Natural killer cell (primary cell): ENCODE measurements around the gene DPH3. TPM values are rescaled to one million over a fixed set of nuclear protein-coding genes. Genes with fewer than 3 reads are reported as not detected.

Source experiments
- ATAC-seq, 3 donors: fragments of 150-1000 bp in 2 of 3; fragments of 200-7000 bp in 1 of 3; cut with Tn5 transposase; 1 replicate in 1 of 3; 2 replicates in 2 of 3; pipeline ENCODE4 v1.10.0; 2021; ENCODE audit warnings: mild to moderate bottlenecking in 2 of 3, moderate library complexity in 2 of 3
- DNase-seq, 2 donors: peaks; one replicate each; pipeline versions ENCODE4 v3.0.0 to v3.0.0-alpha.2; 2013 to 2021; ENCODE audit warnings: mixed read lengths in 1 of 2
- H3K27ac ChIP-seq: one replicate; pipeline ENCODE4 v1.5.1; 2013; ENCODE audit warnings: mild to moderate bottlenecking, low read length
- H3K27me3 ChIP-seq: one replicate; pipeline ENCODE4 v1.6.1; 2013; ENCODE audit warnings: low read length; ENCODE audit not compliant: control insufficient read depth, insufficient read depth
- H3K36me3 ChIP-seq: one replicate; pipeline ENCODE4 v1.6.1; 2013; ENCODE audit warnings: low read length; ENCODE audit not compliant: control insufficient read depth, insufficient read depth
- H3K4me1 ChIP-seq: one replicate; pipeline ENCODE4 v1.6.1; 2013; ENCODE audit warnings: low read length; ENCODE audit not compliant: control insufficient read depth, insufficient read depth
- H3K4me3 ChIP-seq: one replicate; pipeline ENCODE4 v1.5.1; 2013; ENCODE audit warnings: low read length
- H3K9me3 ChIP-seq: one replicate; pipeline ENCODE4 v1.6.1; 2013; ENCODE audit warnings: low read length; ENCODE audit not compliant: control insufficient read depth, insufficient read depth
- H3K27ac Mint-ChIP-seq, 2 donors: one replicate each; pipeline ENCODE4 v1.8.0; 2022; ENCODE audit warnings: mild to moderate bottlenecking in 2 of 2, mixed read lengths in 2 of 2, moderate library complexity in 1 of 2
- H3K27me3 Mint-ChIP-seq, 2 donors: one replicate each; pipeline ENCODE4 v1.8.0; 2022; ENCODE audit warnings: low read depth in 2 of 2, mixed read lengths in 2 of 2
- H3K36me3 Mint-ChIP-seq: one replicate; pipeline ENCODE4 v1.8.0; 2022; ENCODE audit warnings: mixed read lengths
- H3K4me1 Mint-ChIP-seq, 2 donors: one replicate each; pipeline ENCODE4 v1.8.0; 2022; ENCODE audit warnings: mixed read lengths in 2 of 2
- H3K4me3 Mint-ChIP-seq: one replicate; pipeline ENCODE4 v1.8.0; 2022; ENCODE audit warnings: mild to moderate bottlenecking, moderate library complexity, mixed read lengths
- H3K9me3 Mint-ChIP-seq, 2 donors: one replicate each; pipeline ENCODE4 v1.8.0; 2022; ENCODE audit warnings: mixed read lengths in 2 of 2
- WGBS: methylation state at CpG from one replicate; pipeline ENCODE4 v1.1.7; 2013; ENCODE audit warnings: missing lambda C conversion rate; ENCODE audit not compliant: insufficient coverage; 5-methylcytosine and 5-hydroxymethylcytosine counted together
- intact Hi-C: fragments of 100-400 bp; cut with micrococcal nuclease; formaldehyde crosslinking; loops from one replicate; pipeline ENCODE4 v1.14.2; 2022
- total RNA-seq, 4 donors: library from RNA; stranded (reverse); fragments of 120-200 nt in 1 of 4; gene quantifications; one replicate each; pipeline versions ENCODE4 v1.2.3 to v1.2.4, GENCODE V29; 2013 to 2022
- TF ChIP-seq, protein P1 (sequence below): fragments of 200-600 bp; IDR thresholded peaks from one replicate; pipeline ENCODE4 v1.8.0; 2022; ENCODE audit warnings: antibody characterized with exemption

Gene DPH3
- total RNA-seq, 3 donors from 2014 or later (not counting 1 experiment from before 2014, with no cell fraction given) = 20.4 to 27.3 (median 22.8) TPM

DNA sequence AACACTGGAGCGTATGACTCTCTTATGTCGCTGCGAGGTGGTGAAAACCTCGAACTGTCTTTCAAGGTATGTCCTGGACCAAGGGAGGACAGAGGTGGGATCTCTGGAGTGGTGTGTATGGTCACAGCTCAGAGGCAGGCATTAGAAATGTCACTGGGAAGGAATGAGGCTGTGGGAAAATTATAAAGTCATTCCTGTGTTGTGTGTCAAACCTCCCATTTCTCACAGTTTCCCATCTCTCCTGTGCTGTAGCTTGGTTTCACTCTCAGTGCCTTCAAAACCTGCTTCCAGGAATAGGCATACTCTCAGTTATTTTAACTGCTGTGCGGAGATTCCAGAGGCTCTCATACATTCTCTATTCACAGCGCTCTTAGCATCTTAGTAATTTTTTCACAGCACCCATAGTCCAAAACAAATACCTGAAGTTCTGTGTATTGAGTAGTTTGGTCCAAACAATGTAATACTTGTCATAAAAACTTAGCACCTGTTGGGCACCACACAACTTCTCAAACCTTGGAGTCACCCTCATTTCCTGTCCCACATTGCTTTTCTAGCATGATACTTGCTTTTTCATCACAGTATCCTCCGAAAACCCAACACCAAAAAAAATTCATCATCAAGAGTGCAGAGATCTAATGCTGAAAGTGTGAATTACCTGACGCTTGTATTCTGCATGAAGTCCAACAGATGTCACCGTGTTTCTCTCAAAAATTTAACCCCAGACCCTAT lies 53.4 kb downstream of the DPH3 start:
- H3K36me3 Mint-ChIP-seq = no peaks in the 10 kb centered on the region
- no peaks in the 10 kb centered on the region for H3K4me1 ChIP-seq
- no peak overlapping the region for H3K4me3 Mint-ChIP-seq
- H3K27me3 ChIP-seq = no peaks in the 10 kb centered on the region
- H3K4me1 Mint-ChIP-seq = no peaks in the 10 kb centered on the region
- H3K9me3 Mint-ChIP-seq = no peaks in the 10 kb centered on the region
- H3K36me3 ChIP-seq = no peaks in the 10 kb centered on the region
- ATAC-seq = no peak
- intact Hi-C loops = no loop called here
- TF ChIP-seq, protein P1, sequence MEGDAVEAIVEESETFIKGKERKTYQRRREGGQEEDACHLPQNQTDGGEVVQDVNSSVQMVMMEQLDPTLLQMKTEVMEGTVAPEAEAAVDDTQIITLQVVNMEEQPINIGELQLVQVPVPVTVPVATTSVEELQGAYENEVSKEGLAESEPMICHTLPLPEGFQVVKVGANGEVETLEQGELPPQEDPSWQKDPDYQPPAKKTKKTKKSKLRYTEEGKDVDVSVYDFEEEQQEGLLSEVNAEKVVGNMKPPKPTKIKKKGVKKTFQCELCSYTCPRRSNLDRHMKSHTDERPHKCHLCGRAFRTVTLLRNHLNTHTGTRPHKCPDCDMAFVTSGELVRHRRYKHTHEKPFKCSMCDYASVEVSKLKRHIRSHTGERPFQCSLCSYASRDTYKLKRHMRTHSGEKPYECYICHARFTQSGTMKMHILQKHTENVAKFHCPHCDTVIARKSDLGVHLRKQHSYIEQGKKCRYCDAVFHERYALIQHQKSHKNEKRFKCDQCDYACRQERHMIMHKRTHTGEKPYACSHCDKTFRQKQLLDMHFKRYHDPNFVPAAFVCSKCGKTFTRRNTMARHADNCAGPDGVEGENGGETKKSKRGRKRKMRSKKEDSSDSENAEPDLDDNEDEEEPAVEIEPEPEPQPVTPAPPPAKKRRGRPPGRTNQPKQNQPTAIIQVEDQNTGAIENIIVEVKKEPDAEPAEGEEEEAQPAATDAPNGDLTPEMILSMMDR = no peak
- no peak overlapping the region for H3K4me3 ChIP-seq
- peaks cover 8 to 12% of the 10 kb centered on the region in 2 donors for H3K27me3 Mint-ChIP-seq
- 77% methylated on average over 9 of the region's 9 CpGs for whole genome bisulfite sequencing
- no peak overlapping the region for H3K27ac ChIP-seq
- no peak for DNase-seq
- H3K27ac Mint-ChIP-seq = no peak overlapping the region
- H3K9me3 ChIP-seq = no peaks in the 10 kb centered on the region

Other genes with a start within 250 kb of the DPH3 start
- gene GALNT15, start 90.3 kb downstream of the DPH3 start, total RNA-seq = not detected
- 10 to 100 TPM; 16.7 to 26.1 (median 22.3) TPM for gene OXNAD1, start 269 bp upstream of the DPH3 start, total RNA-seq
- gene RFTN1, start 248.8 kb upstream of the DPH3 start, total RNA-seq = 100 to 1,000 TPM; 112 to 135 (median 115) TPM